Measurements from ENCODE around the gene ZBTB39. TPM values are rescaled to one million over a fixed set of nuclear protein-coding genes. Genes with fewer than 3 reads are reported as not detected.
"Not testable (repeated sequence)": the region's sequence is repeated elsewhere in the genome, so short reads cannot be mapped to it uniquely, and the experiment has no call there.

Gene ZBTB39
- total RNA-seq, result 12.6 and 13.3 TPM in 2 replicates

DNA sequence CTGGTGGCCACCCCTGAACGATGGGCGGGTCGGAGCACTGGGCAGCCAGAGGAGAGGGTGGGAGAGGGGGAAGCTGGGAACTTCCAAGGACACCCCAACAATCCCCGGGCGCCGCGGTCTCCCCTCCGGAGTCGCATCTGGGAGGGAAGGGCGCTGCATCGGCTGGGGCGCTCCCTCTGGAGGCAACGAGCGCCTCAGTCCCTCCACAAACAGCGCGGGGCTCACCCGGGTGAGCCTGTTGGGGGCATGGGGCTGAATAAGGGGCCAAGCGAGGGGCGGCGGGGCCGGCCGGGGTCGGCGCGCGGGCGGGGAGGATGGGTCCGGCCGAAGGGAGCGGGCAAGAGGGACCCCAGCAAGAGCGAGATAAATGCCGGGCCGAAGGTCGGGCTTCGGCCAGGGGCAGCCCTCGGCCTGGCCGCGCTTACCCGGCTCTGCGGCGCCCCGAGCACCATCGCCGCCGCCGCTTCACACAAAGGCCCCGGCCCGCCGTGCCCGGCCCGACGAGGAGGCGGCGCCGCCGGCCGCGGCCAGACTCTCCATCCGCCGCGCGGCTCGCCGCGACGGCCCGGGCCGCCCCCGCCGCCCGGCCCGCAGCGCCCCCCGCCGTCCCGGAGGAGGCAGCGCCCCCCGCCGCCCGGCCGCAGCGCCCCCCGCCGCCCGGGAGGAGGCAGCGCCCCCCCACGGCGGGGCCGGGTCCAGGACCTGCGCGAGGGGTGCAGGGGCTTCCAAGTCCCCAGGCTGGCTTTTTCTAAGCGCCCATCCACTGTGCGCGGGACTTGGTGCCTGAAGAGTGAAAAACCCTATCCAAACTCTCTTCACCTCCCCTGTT is at the start of gene ZBTB39:
Gene ZBTB39 (minus strand): TSS at position 567 of the 829 bp plus-strand sequence. CDS start 1,629 bp downstream, outside the sequence.
- TF ChIP-seq, protein P1, sequence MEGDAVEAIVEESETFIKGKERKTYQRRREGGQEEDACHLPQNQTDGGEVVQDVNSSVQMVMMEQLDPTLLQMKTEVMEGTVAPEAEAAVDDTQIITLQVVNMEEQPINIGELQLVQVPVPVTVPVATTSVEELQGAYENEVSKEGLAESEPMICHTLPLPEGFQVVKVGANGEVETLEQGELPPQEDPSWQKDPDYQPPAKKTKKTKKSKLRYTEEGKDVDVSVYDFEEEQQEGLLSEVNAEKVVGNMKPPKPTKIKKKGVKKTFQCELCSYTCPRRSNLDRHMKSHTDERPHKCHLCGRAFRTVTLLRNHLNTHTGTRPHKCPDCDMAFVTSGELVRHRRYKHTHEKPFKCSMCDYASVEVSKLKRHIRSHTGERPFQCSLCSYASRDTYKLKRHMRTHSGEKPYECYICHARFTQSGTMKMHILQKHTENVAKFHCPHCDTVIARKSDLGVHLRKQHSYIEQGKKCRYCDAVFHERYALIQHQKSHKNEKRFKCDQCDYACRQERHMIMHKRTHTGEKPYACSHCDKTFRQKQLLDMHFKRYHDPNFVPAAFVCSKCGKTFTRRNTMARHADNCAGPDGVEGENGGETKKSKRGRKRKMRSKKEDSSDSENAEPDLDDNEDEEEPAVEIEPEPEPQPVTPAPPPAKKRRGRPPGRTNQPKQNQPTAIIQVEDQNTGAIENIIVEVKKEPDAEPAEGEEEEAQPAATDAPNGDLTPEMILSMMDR (IDR thresholded peaks at IDR 0.05), result no peak
- POLR2A ChIA-PET, result interaction anchor here (2.7 to 3.8 kb wide), 2 partner anchors 105 to 106 kb away, joined by 26 to 30 read pairs; partner anchors contain the start of gene STAT6
- H3K9me3 Mint-ChIP-seq, result no peaks in the 10 kb centered on the region
- ATAC-seq (ENCODE audit: low read depth) (peak; percentile 93), DNase-seq (peak; percentile 81)
- intact Hi-C loops (cut with micrococcal nuclease), result loop anchor here (2.0 to 5.0 kb wide), 3 partner anchors 19 to 249 kb away; no protein-coding TSS in a partner anchor
- peaks cover 35% of the 10 kb centered on the region for H3K4me1 Mint-ChIP-seq
- no peaks in the 10 kb centered on the region for H3K27me3 Mint-ChIP-seq
- peaks cover 36% of the 10 kb centered on the region for H3K36me3 Mint-ChIP-seq (ENCODE audit: low read depth)
- CTCF ChIA-PET, result interaction anchor here (1.1 to 9.6 kb wide), 4 partner anchors 10 to 106 kb away, joined by 3 to 89 read pairs (median 20); partner anchors contain the start of genes STAT6 and TAC3
- peak within 1 kb of the TSS; percentile 90 for H3K4me3 Mint-ChIP-seq
- peak within 1 kb of the TSS; percentile 82 for H3K27ac Mint-ChIP-seq

- intact Hi-C loops (cut with micrococcal nuclease), result no loop called here
- Mint-ChIP-seq H3K36me3 (ENCODE audit: low read depth) (peaks cover 32% of the 10 kb centered on the region), H3K9me3 (no peaks in the 10 kb centered on the region), H3K27me3 (no peaks in the 10 kb centered on the region), H3K4me3 (no peak overlapping the region), H3K27ac (no peak overlapping the region), H3K4me1 (peaks cover 50% of the 10 kb centered on the region)
- TF ChIP-seq, protein P1 (IDR thresholded peaks at IDR 0.05), result no peak
- DNase-seq, result no peak
- no peak for ATAC-seq (ENCODE audit: low read depth)
- ChIA-PET POLR2A (interaction anchor here (1.7 kb wide), 1 partner anchor 8 kb away, joined by 4 read pairs; no protein-coding TSS in a partner anchor), CTCF (interaction anchor here (0.8 to 8.2 kb wide), 2 partner anchors 48 to 66 kb away, joined by 3 to 89 read pairs; partner anchors contain the start of gene ZBTB39)
These were observed 49.5 kb upstream of the ZBTB39 start for GRCh38 chr12:57055824-57056223.

DNA sequence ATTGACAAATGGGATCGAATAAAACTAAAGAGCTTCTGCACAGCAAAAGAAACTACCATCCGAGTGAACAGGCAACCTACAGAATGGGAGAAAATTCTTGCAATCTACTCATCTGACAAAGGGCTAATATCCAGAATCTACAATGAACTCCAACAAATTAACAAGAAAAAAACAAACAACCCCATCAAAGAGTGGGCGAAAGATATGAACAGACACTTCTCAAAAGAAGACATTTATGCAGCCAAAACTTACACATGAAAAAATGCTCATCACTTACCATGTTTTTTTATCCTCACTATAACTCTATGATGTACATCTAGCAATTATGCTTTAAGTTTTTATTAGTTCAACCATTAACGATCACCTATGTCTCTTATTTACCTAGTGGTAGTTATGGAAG is 47.6 kb upstream of the ZBTB39 start:
- H3K4me3 Mint-ChIP-seq; intact Hi-C loops (cut with micrococcal nuclease); DNase-seq; POLR2A ChIA-PET; CTCF ChIA-PET; H3K9me3 Mint-ChIP-seq; ATAC-seq (ENCODE audit: low read depth); H3K27me3 Mint-ChIP-seq; H3K27ac Mint-ChIP-seq: not testable (repeated sequence)
- Mint-ChIP-seq H3K4me1 (peaks cover 33% of the 10 kb centered on the region), H3K36me3 (ENCODE audit: low read depth) (peaks cover 15% of the 10 kb centered on the region)

- H3K27ac Mint-ChIP-seq; H3K9me3 Mint-ChIP-seq; POLR2A ChIA-PET; DNase-seq; ATAC-seq (ENCODE audit: low read depth); H3K36me3 Mint-ChIP-seq (ENCODE audit: low read depth); intact Hi-C loops (cut with micrococcal nuclease); H3K4me3 Mint-ChIP-seq; H3K27me3 Mint-ChIP-seq: not testable (repeated sequence)
- CTCF ChIA-PET, result interaction anchor here (1.0 to 1.5 kb wide), 3 partner anchors 22 to 74 kb away, joined by 3 to 5 read pairs (median 4); partner anchors contain the start of gene STAT6
- H3K4me1 Mint-ChIP-seq, result peaks cover 26% of the 10 kb centered on the region
These were observed 46.8 kb upstream of the ZBTB39 start for GRCh38 chr12:57053146-57053545.

GRCh38 chr12:57051011-57051410 is 44.7 kb upstream of the ZBTB39 start:
- no peaks in the 10 kb centered on the region for H3K9me3 Mint-ChIP-seq
- DNase-seq, result no peak
- intact Hi-C loops (cut with micrococcal nuclease), result no loop called here
- ChIA-PET POLR2A (no interaction called here), CTCF (no interaction called here)
- TF ChIP-seq, protein P1 (IDR thresholded peaks at IDR 0.05), result no peak
- H3K36me3 Mint-ChIP-seq (ENCODE audit: low read depth), result no peaks in the 10 kb centered on the region
- no peaks in the 10 kb centered on the region for H3K27me3 Mint-ChIP-seq
- ATAC-seq (ENCODE audit: low read depth), result no peak
- H3K4me1 Mint-ChIP-seq, result peaks cover 28% of the 10 kb centered on the region
- H3K4me3 Mint-ChIP-seq, result no peak overlapping the region
- H3K27ac Mint-ChIP-seq, result no peak overlapping the region

DNA sequence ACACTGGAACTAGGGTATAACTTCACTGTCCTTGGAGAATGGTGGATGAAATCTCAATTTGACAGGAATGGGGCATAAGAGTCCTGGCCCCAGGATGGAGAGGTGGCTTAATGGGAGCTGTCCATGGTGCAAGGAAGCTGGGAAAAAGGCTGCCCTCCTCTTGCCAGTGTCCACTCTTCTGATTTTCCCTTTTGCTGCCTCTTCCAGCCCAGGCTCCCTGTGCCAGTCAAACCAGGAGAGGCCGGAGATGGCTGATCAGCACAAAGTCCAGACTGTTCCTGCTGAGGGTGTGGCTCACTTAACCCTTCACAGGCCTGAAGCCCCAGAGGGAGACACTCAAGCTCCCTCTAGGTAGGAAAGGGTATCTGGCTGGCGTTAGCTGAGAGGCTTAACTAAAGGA is 43.5 kb upstream of the ZBTB39 start, which contains the start of gene MYO1A:
Gene MYO1A (minus strand): TSS at position 240 of the 400 bp plus-strand sequence. CDS start 1,806 bp downstream, outside the sequence.
- Mint-ChIP-seq H3K27ac (no peak within 1 kb of the TSS), H3K4me1 (peaks cover 22% of the 10 kb centered on the region), H3K9me3 (no peaks in the 10 kb centered on the region), H3K27me3 (no peaks in the 10 kb centered on the region), H3K36me3 (ENCODE audit: low read depth) (no peaks in the 10 kb centered on the region), H3K4me3 (no peak within 1 kb of the TSS)
- intact Hi-C loops (cut with micrococcal nuclease), result no loop called here
- TF ChIP-seq, protein P1 (IDR thresholded peaks at IDR 0.05), result no peak
- DNase-seq, result no peak
- POLR2A ChIA-PET, result interaction anchor here (1.0 kb wide), 1 partner anchor 11 kb away, joined by 11 read pairs; no protein-coding TSS in a partner anchor
- CTCF ChIA-PET, result interaction anchor here (2.0 kb wide), 1 partner anchor 11 kb away, joined by 7 read pairs; no protein-coding TSS in a partner anchor
- ATAC-seq (ENCODE audit: low read depth), result no peak

Measured in activated B cell treated with CpG ODN at 0.5 μM for 24 hours (primary cell).